ENCODE data around the gene AKR1B15.
"Not testable (repeated sequence)": the region's sequence is repeated elsewhere in the genome, so short reads cannot be mapped to it uniquely, and the experiment has no call there.

Gene AKR1B15

GRCh38 chr7:134533288-134533771 is 15.6 kb upstream of the AKR1B15 start:
- DNase-seq: no peak

- no peak for DNase-seq
Observed at GRCh38 chr7:134534633-134535032, 14.3 kb upstream of the AKR1B15 start.

GRCh38 chr7:134535272-134535918 is 13.5 kb upstream of the AKR1B15 start:
- DNase-seq: no peak

GRCh38 chr7:134535919-134536299 is 13.0 kb upstream of the AKR1B15 start:
- no peak for DNase-seq

- DNase-seq: not testable (repeated sequence)
Observed at GRCh38 chr7:134536558-134536957, 12.4 kb upstream of the AKR1B15 start.

- not testable (repeated sequence) for DNase-seq
Observed at GRCh38 chr7:134537273-134537781, 11.6 kb upstream of the AKR1B15 start.

- no peak for DNase-seq
Observed at GRCh38 chr7:134539380-134540004, 9.4 kb upstream of the AKR1B15 start.

- DNase-seq: not testable (repeated sequence)
Observed at GRCh38 chr7:134541501-134542194, 7.3 kb upstream of the AKR1B15 start.

- DNase-seq: no peak
Observed at GRCh38 chr7:134542195-134542771, 6.6 kb upstream of the AKR1B15 start.

GRCh38 chr7:134545380-134545779 is 3.5 kb upstream of the AKR1B15 start:
- no peak for DNase-seq

GRCh38 chr7:134545918-134546317 is 3.0 kb upstream of the AKR1B15 start:
- DNase-seq: no peak

GRCh38 chr7:134546955-134547354 is 2.0 kb upstream of the AKR1B15 start:
- peak; percentile 40 for DNase-seq

GRCh38 chr7:134547397-134548054 is 1.4 kb upstream of the AKR1B15 start:
- peak; percentile 71 for DNase-seq

GRCh38 chr7:134549366-134549765 is 456 bp downstream of the AKR1B15 start:
- DNase-seq: no peak

- DNase-seq: no peak
Observed at GRCh38 chr7:134552105-134552504, 3.2 kb downstream of the AKR1B15 start.

- peak; percentile 0 for DNase-seq
Observed at GRCh38 chr7:134553976-134554375, 5.1 kb downstream of the AKR1B15 start.

- DNase-seq: no peak
Observed at GRCh38 chr7:134554417-134554966, 5.6 kb downstream of the AKR1B15 start.

GRCh38 chr7:134557391-134557790 is 8.5 kb downstream of the AKR1B15 start:
- no peak for DNase-seq

GRCh38 chr7:134558370-134558769 is 9.5 kb downstream of the AKR1B15 start:
- DNase-seq: no peak

GRCh38 chr7:134561616-134562015 is 12.7 kb downstream of the AKR1B15 start:
- not testable (repeated sequence) for DNase-seq

- no peak for DNase-seq
Observed at GRCh38 chr7:134562136-134562535, 13.2 kb downstream of the AKR1B15 start.

- not testable (repeated sequence) for DNase-seq
Observed at GRCh38 chr7:134563398-134563749, 14.5 kb downstream of the AKR1B15 start.
